HepG2 (cell line): Measurements from ENCODE around the gene NPC1.

Source experiments
- BHLHE40 ChIP-seq: IDR thresholded peaks from 2 replicates; pipeline ENCODE4 v1.6.1; 2011; ENCODE audit warnings: low read length, improper control_type of control experiment
- CENPBD1 ChIP-seq: sonication (generic); formaldehyde crosslinking; IDR thresholded peaks from 2 replicates; pipeline ENCODE4 v1.8.0; 2022; ENCODE audit warnings: missing genetic modification reagents, low read depth, mild to moderate bottlenecking, borderline replicate concordance
- CTCF ChIP-seq: sonication (generic); formaldehyde crosslinking; IDR thresholded peaks from 2 replicates; pipeline ENCODE4 v1.5.0; 2020; ENCODE audit warnings: mild to moderate bottlenecking, missing genetic modification reagents, moderate library complexity
- DNMT3B ChIP-seq: conservative IDR thresholded peaks from 2 replicates; pipeline ENCODE4 v1.6.1; 2016; ENCODE audit warnings: missing biosample characterization, control low read depth
- HOMEZ ChIP-seq: IDR thresholded peaks from 2 replicates; pipeline ENCODE4 v1.6.1; 2016; ENCODE audit warnings: low read depth
- RNF2 ChIP-seq: fragments of 450-650 bp; conservative IDR thresholded peaks from 2 replicates; pipeline ENCODE4 v1.6.1; 2016; ENCODE audit warnings: low read depth
- SIN3A ChIP-seq: IDR thresholded peaks from 2 replicates; pipeline ENCODE4 v1.6.1; 2011; ENCODE audit warnings: low read depth, mild to moderate bottlenecking, control low read depth, low read length, borderline replicate concordance
- SMC3 ChIP-seq: IDR thresholded peaks from 2 replicates; pipeline ENCODE4 v1.6.1; 2011; ENCODE audit warnings: low read length, improper control_type of control experiment
- SNAPC4 ChIP-seq: sonication (generic); formaldehyde crosslinking; IDR thresholded peaks from 2 replicates; pipeline ENCODE4 v1.4.0; 2020; ENCODE audit warnings: mild to moderate bottlenecking, missing genetic modification reagents
- ZNF253 ChIP-seq: sonication (generic); formaldehyde crosslinking; IDR thresholded peaks from 2 replicates; pipeline ENCODE4 v1.8.0; 2022; ENCODE audit warnings: mild to moderate bottlenecking, missing genetic modification reagents, borderline replicate concordance
- ZNF33B ChIP-seq: sonication (generic); formaldehyde crosslinking; IDR thresholded peaks from 2 replicates; pipeline ENCODE4 v1.5.1; 2020; ENCODE audit warnings: mild to moderate bottlenecking, missing genetic modification reagents
- ZNF704 ChIP-seq: sonication (generic); formaldehyde crosslinking; IDR thresholded peaks from 2 replicates; pipeline ENCODE4 v1.8.1; 2023; ENCODE audit warnings: mild to moderate bottlenecking, inconsistent platforms, moderate library complexity, missing genetic modification reagents, borderline replicate concordance
- ZNF747 ChIP-seq: sonication (generic); formaldehyde crosslinking; IDR thresholded peaks from 2 replicates; pipeline ENCODE4 v1.8.1; 2023; ENCODE audit warnings: missing genetic modification reagents, mild to moderate bottlenecking, borderline replicate concordance
- ZNF816 ChIP-seq: sonication (generic); formaldehyde crosslinking; IDR thresholded peaks from 2 replicates; pipeline ENCODE4 v1.8.0; 2022; ENCODE audit warnings: missing genetic modification reagents, mild to moderate bottlenecking, borderline replicate concordance

- no peak for TF ChIP-seq ZNF816 (CRISPR knock-in tag)
- no peak for TF ChIP-seq SIN3A
- no peak for TF ChIP-seq ZNF253 (CRISPR knock-in tag)
- no peak for TF ChIP-seq CENPBD1
- no peak for TF ChIP-seq BHLHE40
- TF ChIP-seq ZNF33B: no peak
- no peak for TF ChIP-seq CTCF (CRISPR knock-in tag)
- TF ChIP-seq ZNF704 (CRISPR knock-in tag): no peak
- no peak for TF ChIP-seq HOMEZ
- TF ChIP-seq SNAPC4 (CRISPR knock-in tag): no peak
- no peak for TF ChIP-seq DNMT3B
- no peak for TF ChIP-seq ZNF747 (CRISPR knock-in tag)
- no peak for TF ChIP-seq RNF2
- no peak for TF ChIP-seq SMC3
These were observed 37.6 kb downstream of the NPC1 start for GRCh38 chr18:23548719-23549118.
